Gastroesophageal sphincter (tissue), 4 donors: ENCODE data around the gene TMEM106A. TPM values are rescaled to one million over a fixed set of nuclear protein-coding genes. Genes with fewer than 3 reads are reported as not detected.
"Not testable (repeated sequence)": the region's sequence is repeated elsewhere in the genome, so short reads cannot be mapped to it uniquely, and the experiment has no call there.

Experiments used
- ATAC-seq: fragments of 150-250 bp; one replicate; pipeline ENCODE4 v1.9.1; 2016; ENCODE audit warnings: mild to moderate bottlenecking, moderate library complexity
- H3K27ac ChIP-seq, 4 donors: fragments of 200-600 bp; sonication (generic) in 3 of 4; 1 replicate in 3 of 4; 2 replicates in 1 of 4; pipeline ENCODE4 v1.5.1; 2016 to 2019
- H3K27me3 ChIP-seq: fragments of 200-600 bp; sonication (generic); one replicate; pipeline ENCODE4 v1.5.1; 2019
- H3K36me3 ChIP-seq, 2 donors: fragments of 200-600 bp; sonication (generic); one replicate each; pipeline ENCODE4 v1.5.1; 2019; ENCODE audit warnings: control low read depth in 1 of 2
- H3K4me1 ChIP-seq, 3 donors: fragments of 200-600 bp; sonication (generic); 1 replicate in 2 of 3; 2 replicates in 1 of 3; pipeline ENCODE4 v1.5.1; 2016 to 2019; ENCODE audit warnings: control low read depth in 2 of 3
- H3K4me3 ChIP-seq, 2 donors: fragments of 200-600 bp; sonication (generic); one replicate each; pipeline ENCODE4 v1.5.1; 2019; ENCODE audit warnings: mild to moderate bottlenecking in 1 of 2, moderate library complexity in 1 of 2
- H3K9me3 ChIP-seq, 3 donors: fragments of 200-600 bp; sonication (generic); one replicate each; pipeline ENCODE4 v1.5.1; 2017 to 2019; ENCODE audit warnings: control low read depth in 2 of 3
- CTCF ChIP-seq, 4 experiments: fragments of 200-600 bp in 2 of 4; fragments of 450-650 bp in 2 of 4; sonication (generic) in 1 of 4; IDR thresholded peaks; one replicate each; pipeline ENCODE4 v1.5.1; 2017 to 2019; ENCODE audit warnings: antibody characterized with exemption in 4 of 4, mild to moderate bottlenecking in 2 of 4, moderate library complexity in 2 of 4
- EP300 ChIP-seq: sonication (generic); formaldehyde crosslinking; IDR thresholded peaks from one replicate; pipeline ENCODE4 v1.6.1; 2017; ENCODE audit warnings: antibody characterized with exemption, mild to moderate bottlenecking
- POLR2A ChIP-seq, 2 donors: fragments of 450-650 bp; IDR thresholded peaks; one replicate each; pipeline ENCODE4 v1.6.1; 2017; ENCODE audit warnings: antibody characterized with exemption in 2 of 2, mild to moderate bottlenecking in 2 of 2, moderate library complexity in 1 of 2
- POLR2AphosphoS5 ChIP-seq: sonication (generic); formaldehyde crosslinking; IDR thresholded peaks from one replicate; pipeline ENCODE4 v1.6.1; 2017; ENCODE audit warnings: antibody characterized with exemption
- WGBS, 2 donors: methylation state at CpG; one replicate each; pipeline ENCODE4 v1.1.5; 2018; ENCODE audit warnings: low coverage in 1 of 2; 5-methylcytosine and 5-hydroxymethylcytosine counted together
- total RNA-seq, 4 donors: library from RNA; depleted of rRNA; stranded (reverse); fragments of >200 nt; gene quantifications; one replicate each; pipeline ENCODE4 v1.1.0, GENCODE V29; 2016

TMEM106A gene
- 10 to 100 TPM in 1 of 4 donors, 1 to 10 TPM in 3; 3.7 to 13.5 (median 4.4) TPM for total RNA-seq

DNA sequence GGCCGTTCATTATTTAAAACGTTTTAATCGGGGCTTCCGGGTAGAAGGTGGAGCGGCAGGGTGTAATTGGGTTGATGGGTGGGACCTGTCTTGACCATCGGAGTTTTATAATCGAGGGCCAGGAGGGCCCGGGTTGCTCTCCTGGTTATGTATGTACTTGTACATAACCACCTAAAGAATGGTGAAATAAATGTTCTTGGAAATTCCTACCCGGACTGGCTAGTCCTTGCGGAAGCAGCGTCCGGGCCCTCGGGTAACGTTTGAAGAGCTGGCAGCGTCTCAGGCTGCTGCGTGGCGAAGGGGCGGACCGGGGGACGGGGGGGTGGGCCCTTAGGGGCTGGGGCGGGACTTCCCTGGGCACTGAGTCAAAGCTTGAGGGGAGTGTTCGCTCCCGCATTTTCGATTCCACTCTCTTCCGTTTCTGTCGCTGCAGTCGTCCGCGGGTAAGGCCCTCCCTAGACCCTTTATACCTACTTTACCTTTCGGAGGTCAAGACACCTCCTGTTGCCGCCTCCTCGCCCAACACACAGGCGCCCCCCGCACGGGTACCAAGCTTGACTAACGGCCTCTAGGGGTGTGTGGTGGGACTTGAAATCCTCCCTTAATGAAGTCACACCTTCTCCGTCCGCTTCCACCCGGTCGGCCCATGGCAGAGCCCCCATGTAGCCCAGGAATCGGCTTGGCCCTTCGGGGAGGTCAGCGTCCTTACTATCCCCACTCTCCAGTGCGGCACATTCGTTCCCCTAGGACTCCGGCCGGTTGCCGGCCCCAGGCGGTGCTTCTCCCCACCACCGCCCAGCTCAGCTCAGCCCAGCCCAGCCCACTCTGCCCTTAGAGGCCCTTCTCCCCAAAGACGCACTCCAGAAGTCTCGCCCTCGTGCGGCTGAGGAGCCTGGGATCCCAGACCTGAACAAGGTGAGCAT, at the start of gene TMEM106A:
Gene TMEM106A (plus strand): TSS at position 396 of the 923 bp plus-strand sequence. CDS start 1,167 bp downstream, outside the sequence.
- no peaks in the 10 kb centered on the region for H3K27me3 ChIP-seq
- peak within 1 kb of the TSS; percentile 61 to 63 for H3K4me3 ChIP-seq
- peaks cover 0 to 28% (median 0%) of the 10 kb centered on the region in 3 donors for H3K4me1 ChIP-seq
- H3K27ac ChIP-seq, result peak within 1 kb of the TSS; percentile 48 to 84 (median 81)
- peak; percentile 91 for ATAC-seq
- peak; percentile 11 to 56 for TF ChIP-seq POLR2A (IDR thresholded peaks at IDR 0.05)
- no peak for TF ChIP-seq EP300
- TF ChIP-seq CTCF (IDR thresholded peaks at IDR 0.05), result peak in 3 of 4 experiments; percentile 47 to 61 (median 51)
- TF ChIP-seq POLR2AphosphoS5, result peak; percentile 63
- no peaks in the 10 kb centered on the region for H3K9me3 ChIP-seq
- peaks cover 0 to 53% of the 10 kb centered on the region in 2 donors for H3K36me3 ChIP-seq
- 0 to 1% methylated on average over 10 to 24 of the region's 54 CpGs for WGBS, 2 donors

DNA sequence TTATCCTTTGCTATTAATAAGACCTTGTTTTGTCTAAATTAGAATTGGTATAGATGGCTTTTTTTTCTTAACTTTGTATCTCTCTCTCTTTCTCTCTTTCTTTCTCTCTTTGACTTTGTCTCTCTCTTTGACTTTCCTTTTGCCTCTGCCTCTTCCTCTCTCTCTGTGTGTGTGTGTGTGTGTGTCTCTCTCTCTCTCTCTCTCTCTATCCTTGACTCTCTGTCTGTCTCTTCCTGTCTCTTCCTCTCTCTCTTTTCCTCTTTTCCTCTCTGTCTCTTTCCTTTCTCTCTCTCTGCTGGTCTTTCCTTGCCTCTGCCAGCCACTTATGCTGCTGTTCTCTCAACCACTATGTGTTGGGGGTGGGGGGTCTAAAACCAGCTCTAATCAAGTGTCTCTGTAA, 45.7 kb upstream of the TMEM106A start:
- not testable (repeated sequence) for ATAC-seq, H3K4me3 ChIP-seq, H3K27me3 ChIP-seq, H3K9me3 ChIP-seq, H3K27ac ChIP-seq
- Histone ChIP-seq H3K4me1 (peaks cover 0 to 14% (median 9%) of the 10 kb centered on the region in 3 donors), H3K36me3 (peaks cover 0 to 26% of the 10 kb centered on the region in 2 donors)

DNA sequence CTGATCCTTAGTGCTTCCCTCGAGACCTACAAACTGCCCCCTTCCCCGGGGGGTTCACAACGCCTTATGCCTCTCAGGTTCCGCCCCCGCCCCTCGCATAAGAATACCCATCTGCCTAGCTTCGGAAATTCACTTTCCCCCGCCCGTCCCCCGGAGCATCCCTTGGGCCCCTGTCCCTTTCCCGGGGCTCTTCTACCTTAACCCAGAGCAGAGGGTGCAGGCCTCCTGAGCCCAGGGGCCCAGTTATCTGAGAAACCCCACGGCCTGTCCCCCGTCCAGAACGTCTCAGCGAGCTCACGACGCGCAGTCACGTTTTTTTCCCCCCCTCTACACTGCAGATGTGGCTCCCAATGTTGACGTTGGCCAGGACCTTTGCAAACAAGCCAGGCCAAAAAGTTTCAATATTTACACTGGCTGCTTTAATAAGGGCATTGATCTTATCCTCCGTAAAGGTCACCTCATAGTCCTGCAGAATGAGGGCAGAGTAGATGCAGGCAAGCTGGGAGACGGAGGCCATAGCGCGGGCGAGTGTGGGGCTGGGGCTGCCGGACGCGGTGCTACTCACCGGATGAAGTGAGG, 42.0 kb upstream of the TMEM106A start:
- no peaks in the 10 kb centered on the region for H3K9me3 ChIP-seq
- no peaks in the 10 kb centered on the region for H3K27me3 ChIP-seq
- peak overlapping the region; percentile 97 to 100 (median 97) for H3K27ac ChIP-seq
- TF ChIP-seq POLR2AphosphoS5 (peak; percentile 6), POLR2A (IDR thresholded peaks at IDR 0.05) (no peak), CTCF (IDR thresholded peaks at IDR 0.05) (no peak)
- peak; percentile 10 for ATAC-seq
- peaks cover 5 to 46% (median 29%) of the 10 kb centered on the region in 3 donors for H3K4me1 ChIP-seq
- peak overlapping the region; percentile 79 to 89 for H3K4me3 ChIP-seq
- H3K36me3 ChIP-seq, result peaks cover 0 to 12% of the 10 kb centered on the region in 2 donors
- WGBS, 2 donors, result 0 to 7% methylated on average over 3 to 18 of the region's 29 CpGs

- H3K27me3 ChIP-seq, result no peaks in the 10 kb centered on the region
- H3K4me3 ChIP-seq, result peak overlapping the region; percentile 79 to 89
- peaks cover 0 to 11% of the 10 kb centered on the region in 2 donors for H3K36me3 ChIP-seq
- H3K27ac ChIP-seq, result peak overlapping the region; percentile 97 to 100 (median 97)
- 0 to 2% methylated on average over 10 to 21 of the region's 27 CpGs for WGBS, 2 donors
- peak; percentile 68 for TF ChIP-seq POLR2AphosphoS5
- no peak for TF ChIP-seq CTCF (IDR thresholded peaks at IDR 0.05)
- TF ChIP-seq POLR2A (IDR thresholded peaks at IDR 0.05), result peak; percentile 8 to 37
- TF ChIP-seq EP300, result no peak
- peaks cover 8 to 52% (median 29%) of the 10 kb centered on the region in 3 donors for H3K4me1 ChIP-seq
- H3K9me3 ChIP-seq, result no peaks in the 10 kb centered on the region
- peak; percentile 91 for ATAC-seq
Observed at GRCh38 chr17:43170140-43170765, 41.4 kb upstream of the TMEM106A start.
